Adipose tissue (tissue), 3 donors: Measurements from ENCODE around the gene GALNS. TPM values are rescaled to one million over a fixed set of nuclear protein-coding genes. Genes with fewer than 3 reads are reported as not detected.
"Not testable (repeated sequence)": the region's sequence is repeated elsewhere in the genome, so short reads cannot be mapped to it uniquely, and the experiment has no call there.

Experiments used
- H3K27ac ChIP-seq: one replicate; pipeline ENCODE4 v1.5.1; 2013; ENCODE audit warnings: low read depth, low read length
- WGBS, 3 donors: extraction: QIAGEN DNeasy Blood & Tissue Kit; methylation state at CpG; one replicate each; pipeline ENCODE4 v1.1.7; 2013; 5-methylcytosine and 5-hydroxymethylcytosine counted together
- polyA plus RNA-seq, 3 donors: library from polyadenylated mRNA; stranded (reverse); fragments of 200-250 nt; gene quantifications; one replicate each; pipeline ENCODE4 v1.2.3, GENCODE V29; 2013
- donor health status: healthy with polysubstance abuse.
- donor health status: Bipolar disorder and iron deficiency.
- donor health status: healthy.

Gene GALNS
- polyA plus RNA-seq, 3 donors = 6.3 to 23.8 (median 18.9) TPM

DNA sequence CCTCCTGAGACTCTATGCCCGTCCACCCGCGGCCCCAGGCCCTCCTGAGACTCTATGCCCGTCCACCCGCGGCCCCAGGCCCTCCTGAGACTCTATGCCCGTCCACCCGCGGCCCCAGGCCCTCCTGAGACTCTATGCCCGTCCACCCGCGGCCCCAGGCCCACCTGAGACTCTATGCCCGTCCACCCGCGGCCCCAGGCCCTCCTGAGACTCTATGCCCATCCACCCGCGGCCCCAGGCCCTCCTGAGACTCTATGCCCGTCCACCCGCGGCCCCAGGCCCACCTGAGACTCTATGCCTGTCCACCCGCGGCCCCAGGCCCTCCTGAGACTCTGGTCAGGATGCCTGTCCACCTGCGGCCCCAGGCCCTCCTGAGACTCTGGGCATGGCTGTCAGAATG is 85.0 kb downstream of the GALNS start:
- not testable (repeated sequence) for H3K27ac ChIP-seq
- WGBS, 3 donors = 82 to 96% (median 93%) methylated on average over 11 to 16 of the region's 23 CpGs

DNA sequence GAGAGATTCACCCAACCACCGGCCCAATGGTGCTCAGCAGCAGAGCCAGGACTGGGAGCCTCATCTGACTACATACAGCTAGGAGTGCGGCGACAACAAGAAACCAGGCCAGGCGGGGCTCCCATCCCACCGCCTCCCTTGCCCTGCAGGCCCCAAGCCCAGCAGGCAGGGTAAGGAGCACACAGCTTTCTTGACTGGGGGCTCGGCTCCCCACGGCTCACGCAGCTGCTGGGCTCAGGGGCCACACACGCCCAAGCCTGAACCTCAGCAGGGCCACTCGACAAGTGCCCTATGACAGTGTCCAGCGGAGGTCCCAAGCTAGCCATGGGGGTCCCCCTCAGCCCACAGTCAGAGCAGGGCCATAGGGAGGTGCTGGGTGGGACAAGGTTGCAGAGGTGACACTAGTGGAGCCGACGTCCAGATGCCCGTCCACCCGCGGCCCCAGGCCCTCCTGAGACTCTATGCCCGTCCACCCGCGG is 85.4 kb downstream of the GALNS start:
- H3K27ac ChIP-seq = no peak overlapping the region
- 72 to 88% (median 77%) methylated on average over 17 to 19 of the region's 19 CpGs for WGBS, 3 donors

DNA sequence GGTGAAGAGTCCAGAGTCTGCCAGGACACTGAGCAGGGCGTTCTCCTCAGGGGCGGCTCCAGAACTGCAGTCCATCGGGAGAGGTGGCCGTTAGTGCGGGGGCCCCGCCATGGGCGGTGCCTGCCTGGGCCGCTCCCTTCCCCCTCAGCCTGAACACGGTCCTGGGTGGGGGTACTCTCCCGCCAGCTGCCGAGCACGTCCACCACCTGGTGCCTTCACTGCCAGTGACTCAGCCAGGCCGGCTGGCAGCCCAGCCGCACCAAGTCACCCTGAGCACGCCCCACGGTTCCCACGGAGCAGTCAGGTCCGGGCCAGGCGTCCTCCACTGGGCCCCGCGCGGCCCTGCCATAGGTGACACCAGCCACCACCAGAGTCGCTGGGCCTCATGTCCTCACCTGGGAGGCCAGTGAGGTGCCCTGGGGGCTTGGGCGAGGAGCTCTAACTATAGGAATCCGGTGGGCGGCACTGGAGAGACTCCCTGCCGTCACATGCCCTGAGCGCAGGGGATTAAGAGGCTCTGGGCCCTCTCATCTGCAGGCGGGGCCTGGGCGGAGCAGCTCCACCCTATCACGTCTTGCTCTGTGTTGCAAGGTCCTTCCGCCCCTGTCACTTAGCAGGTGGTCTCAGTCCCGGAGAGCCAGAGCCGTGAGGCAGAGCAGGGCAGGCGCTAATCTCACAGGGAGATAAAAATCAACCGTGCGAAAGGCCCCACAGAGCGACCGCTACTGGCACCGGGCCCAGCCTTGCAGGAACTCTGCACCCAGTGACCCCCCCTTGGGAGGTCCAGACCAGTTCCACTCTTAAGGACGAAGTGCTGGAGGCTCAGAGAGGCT is 86.1 kb downstream of the GALNS start:
- WGBS, 3 donors = 26 to 38% (median 30%) methylated on average over 40 to 41 of the region's 41 CpGs
- no peak overlapping the region for H3K27ac ChIP-seq

DNA sequence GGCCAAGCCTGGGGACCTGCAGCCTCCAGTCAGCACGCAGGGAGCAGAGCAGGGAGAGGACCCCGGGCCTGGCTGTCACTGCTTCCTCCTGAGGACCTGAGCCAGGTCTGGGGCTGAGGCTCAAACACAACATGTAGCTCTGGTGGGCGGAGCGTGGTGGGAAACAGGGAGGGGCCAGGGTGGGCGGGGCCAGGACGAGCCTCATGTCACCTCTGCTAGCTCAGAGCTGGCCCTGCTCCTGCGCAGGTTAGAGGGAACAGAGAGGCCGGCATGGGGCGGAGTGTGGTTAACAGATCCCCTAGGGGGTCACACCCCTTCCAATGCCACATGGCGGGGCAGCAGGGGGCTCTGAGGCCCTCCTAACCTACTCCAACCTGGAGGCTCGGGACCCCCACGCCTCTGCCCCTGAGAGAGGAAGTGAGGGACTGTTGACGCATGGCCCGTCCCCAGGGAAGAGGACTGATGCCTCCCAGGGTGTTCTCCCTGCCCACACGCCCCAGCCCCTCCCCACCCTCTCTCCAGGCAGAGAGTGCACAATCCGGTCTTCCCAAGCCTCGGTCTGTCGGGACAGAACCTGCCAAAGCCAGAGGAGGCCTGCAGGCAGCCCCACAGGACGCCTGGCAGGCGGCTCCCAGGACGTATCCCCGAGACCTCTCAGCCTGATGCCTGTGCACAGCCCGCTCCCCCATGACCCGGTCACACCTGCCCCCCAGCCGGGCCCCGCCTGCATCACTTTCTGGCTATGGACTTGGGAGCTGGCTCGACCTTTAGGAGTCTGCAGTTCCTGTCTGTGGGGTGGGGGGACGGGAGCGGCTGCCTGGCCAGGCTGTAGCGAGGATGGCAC is 86.9 kb downstream of the GALNS start:
- 35 to 64% (median 55%) methylated on average over 27 to 30 of the region's 30 CpGs for WGBS, 3 donors
- H3K27ac ChIP-seq = no peak overlapping the region

DNA sequence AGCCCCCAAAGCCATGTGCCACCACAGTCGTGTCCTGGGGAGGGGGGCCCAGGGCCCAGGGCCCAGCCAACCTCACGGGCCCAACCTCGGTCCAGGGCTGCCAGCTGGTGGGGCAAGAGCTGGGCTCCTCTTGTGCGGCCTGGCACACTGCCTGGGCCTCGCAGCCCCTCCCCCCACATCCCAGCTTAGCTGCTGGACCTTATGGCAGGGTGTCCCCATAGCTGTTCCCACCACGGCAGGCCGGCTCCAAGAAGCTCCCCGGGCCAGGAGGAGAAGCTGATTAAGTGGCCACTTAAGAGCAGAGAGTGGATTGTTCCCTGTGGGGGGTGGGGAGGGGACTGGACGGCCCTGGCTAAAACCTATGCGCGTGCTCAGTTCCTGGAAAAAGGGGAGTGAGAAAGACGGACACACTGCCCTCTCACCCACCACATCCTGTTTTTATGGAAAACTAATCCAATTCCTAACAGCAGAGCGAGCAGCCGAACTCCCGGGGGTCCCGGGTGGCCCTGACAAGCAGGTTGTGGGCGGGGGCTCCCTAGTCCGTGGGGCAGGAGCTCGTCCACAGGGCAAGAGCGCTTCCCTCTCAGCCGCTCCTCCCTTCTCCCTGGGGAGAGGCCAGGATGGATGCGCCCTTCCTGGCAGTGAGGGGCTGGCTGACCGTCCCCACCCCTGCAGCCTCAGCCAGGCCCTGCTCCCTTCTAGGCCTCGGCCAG is 88.5 kb downstream of the GALNS start:
- no peak overlapping the region for H3K27ac ChIP-seq
- WGBS, 3 donors = 35 to 45% (median 44%) methylated on average over 22 to 24 of the region's 24 CpGs

DNA sequence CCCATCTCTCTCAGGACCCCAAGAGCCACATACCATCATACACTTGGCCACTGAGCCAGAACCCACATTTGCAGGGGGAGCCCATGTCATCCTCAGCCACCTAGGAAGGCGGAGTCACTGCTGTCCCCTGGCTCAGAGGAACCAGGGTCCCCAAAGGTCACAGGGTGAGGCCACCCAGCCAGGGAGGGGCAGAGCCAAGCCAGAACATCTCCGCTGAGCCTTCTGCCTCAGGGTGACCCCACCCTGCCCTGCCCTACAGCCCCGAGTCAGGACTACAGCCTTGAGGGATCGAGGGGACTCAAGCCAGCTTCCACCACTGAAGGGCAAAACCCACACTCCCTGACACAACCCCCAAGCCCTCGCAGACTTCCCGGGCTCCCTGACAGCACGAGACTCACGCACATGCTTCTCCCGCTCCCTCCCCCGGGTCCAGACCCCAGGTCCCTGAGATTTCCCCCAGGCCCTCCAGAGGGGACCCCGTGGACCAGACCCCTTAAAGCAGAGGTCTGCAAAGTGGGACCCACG is 89.1 kb downstream of the GALNS start:
- WGBS, 3 donors = 67 to 75% (median 67%) methylated on average over 12 of the region's 12 CpGs
- H3K27ac ChIP-seq = no peak overlapping the region

DNA sequence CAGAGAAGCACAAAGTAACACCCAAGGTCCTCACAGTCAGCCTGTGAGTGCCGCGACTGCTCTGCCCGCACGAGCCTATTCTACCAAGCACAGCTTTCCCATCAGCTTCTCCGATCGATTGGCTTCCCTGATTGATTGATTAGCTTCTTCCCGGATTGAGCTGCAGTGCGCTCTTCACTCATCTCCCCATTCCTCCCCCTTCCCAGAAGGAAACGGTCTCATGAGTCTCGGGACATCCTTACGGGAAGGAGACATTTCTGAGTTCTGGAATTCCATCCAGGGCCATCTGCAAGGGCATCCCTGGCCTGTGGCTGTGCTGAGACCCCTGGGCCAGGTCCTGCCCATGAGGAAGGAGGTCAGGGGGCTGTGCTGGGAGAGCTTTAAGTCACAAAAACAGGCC is 89.8 kb downstream of the GALNS start:
- WGBS, 3 donors = 71 to 77% (median 77%) methylated on average over 11 of the region's 11 CpGs
- H3K27ac ChIP-seq = no peak overlapping the region

DNA sequence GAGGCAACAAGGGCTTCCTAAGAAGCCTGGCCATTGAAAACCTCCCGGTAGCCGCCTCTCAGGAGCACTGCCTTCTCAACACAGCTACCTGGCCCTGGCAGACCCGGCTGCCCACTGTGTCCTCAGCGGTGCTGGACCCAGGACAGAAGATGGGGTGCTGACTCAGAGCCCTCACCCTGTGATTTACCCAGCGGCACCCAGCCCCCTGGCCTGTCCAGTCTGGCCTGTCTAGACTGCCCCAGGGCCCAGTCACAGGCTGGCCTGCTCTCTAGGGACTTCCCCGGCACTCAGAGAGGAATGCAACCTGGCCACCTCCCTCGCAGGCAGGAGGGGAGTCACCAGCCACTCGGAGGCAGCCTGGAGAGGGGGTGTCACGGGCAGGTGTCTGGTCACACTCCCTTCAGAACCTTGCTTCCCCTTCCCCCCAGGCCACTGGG is 91.8 kb downstream of the GALNS start:
- WGBS, 3 donors = 70 to 87% (median 81%) methylated on average over 9 of the region's 9 CpGs
- no peak overlapping the region for H3K27ac ChIP-seq

DNA sequence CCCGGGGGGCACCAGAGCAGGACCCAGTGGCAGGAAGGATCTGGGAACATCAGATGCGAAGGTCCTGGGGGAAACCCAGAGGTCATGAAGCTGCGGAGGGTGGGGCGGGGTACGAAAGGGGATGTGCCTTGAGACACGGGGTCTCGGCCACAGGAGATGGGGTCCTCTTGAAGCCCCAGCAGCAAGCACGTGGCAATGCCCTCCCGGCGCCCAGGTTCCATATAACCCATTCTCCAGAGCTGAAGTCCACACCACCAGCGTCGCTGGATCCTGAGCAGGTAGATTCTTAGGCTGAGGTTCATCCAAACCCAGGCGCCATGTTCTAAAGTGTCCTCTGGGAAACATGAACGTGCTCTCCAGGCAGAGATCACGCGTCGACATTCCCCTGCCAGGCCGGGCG is 92.7 kb downstream of the GALNS start:
- H3K27ac ChIP-seq = no peak overlapping the region
- WGBS, 3 donors = 89 to 96% (median 93%) methylated on average over 19 of the region's 19 CpGs

Other genes with a start within 250 kb of the GALNS start
- gene IL17C, start 218.4 kb downstream of the GALNS start, polyA plus RNA-seq = not detected
- 100 to 1,000 TPM in 1 of 3 donors, 10 to 100 TPM in 2; 70.7 to 195 (median 93.1) TPM for gene CYBA, start 205.9 kb downstream of the GALNS start, polyA plus RNA-seq
- 10 to 100 TPM; 22.6 to 34.5 (median 31.2) TPM for gene MVD, start 193.9 kb downstream of the GALNS start, polyA plus RNA-seq
- under 1 TPM; 0.22 to 0.71 (median 0.45) TPM for gene SNAI3, start 170.4 kb downstream of the GALNS start, polyA plus RNA-seq
- gene RNF166, start 150.5 kb downstream of the GALNS start, polyA plus RNA-seq = 10 to 100 TPM in 2 of 3 donors, 1 to 10 TPM in 1; 9.8 to 25.9 (median 13.8) TPM
- 10 to 100 TPM in 2 of 3 donors, 1 to 10 TPM in 1; 9.5 to 19.3 (median 17.3) TPM for gene CTU2, start 150.4 kb downstream of the GALNS start, polyA plus RNA-seq
- gene PIEZO1, start 71.7 kb downstream of the GALNS start, polyA plus RNA-seq = 100 to 1,000 TPM in 2 of 3 donors, 10 to 100 TPM in 1; 61.0 to 436 (median 237) TPM
- 1 to 10 TPM in 1 of 3 donors, under 1 TPM in 2; 0.33 to 2.6 (median 0.60) TPM for gene CDT1, start 53.2 kb downstream of the GALNS start, polyA plus RNA-seq
- 100 to 1,000 TPM; 162 to 256 (median 227) TPM for gene APRT, start 45.0 kb downstream of the GALNS start, polyA plus RNA-seq
- gene TRAPPC2L, start 180 bp upstream of the GALNS start, polyA plus RNA-seq = 10 to 100 TPM; 25.4 to 56.8 (median 47.6) TPM
- gene PABPN1L, start 9.7 kb upstream of the GALNS start, polyA plus RNA-seq = under 1 TPM in 2 of 3 donors, not detected in 1; 0.07 to 0.09 TPM
- 10 to 100 TPM in 2 of 3 donors, 1 to 10 TPM in 1; 7.7 to 19.6 (median 10.7) TPM for gene CBFA2T3, start 120.3 kb upstream of the GALNS start, polyA plus RNA-seq
- 10 to 100 TPM; 15.3 to 24.3 (median 18.0) TPM for gene ACSF3, start 236.9 kb upstream of the GALNS start, polyA plus RNA-seq